Fibroblast of pulmonary artery (primary cell): ENCODE data around the gene EYS.

ENCODE experiments used
- DNase-seq: peaks from one replicate; pipeline ENCODE4 v3.0.0-alpha.2; 2010; ENCODE audit warnings: low read depth
- H3K4me3 ChIP-seq: replicated peaks from 2 replicates; pipeline ENCODE4 v1.5.1; 2011; ENCODE audit warnings: low read depth, mild to moderate bottlenecking, control low read depth, low read length, moderate library complexity
- TF ChIP-seq, protein P1 (sequence below): IDR thresholded peaks from 2 replicates; pipeline ENCODE4 v1.5.1; 2011; ENCODE audit warnings: mild to moderate bottlenecking, control low read depth, low read length, inconsistent platforms; ENCODE audit errors: missing control alignments

EYS gene

DNA sequence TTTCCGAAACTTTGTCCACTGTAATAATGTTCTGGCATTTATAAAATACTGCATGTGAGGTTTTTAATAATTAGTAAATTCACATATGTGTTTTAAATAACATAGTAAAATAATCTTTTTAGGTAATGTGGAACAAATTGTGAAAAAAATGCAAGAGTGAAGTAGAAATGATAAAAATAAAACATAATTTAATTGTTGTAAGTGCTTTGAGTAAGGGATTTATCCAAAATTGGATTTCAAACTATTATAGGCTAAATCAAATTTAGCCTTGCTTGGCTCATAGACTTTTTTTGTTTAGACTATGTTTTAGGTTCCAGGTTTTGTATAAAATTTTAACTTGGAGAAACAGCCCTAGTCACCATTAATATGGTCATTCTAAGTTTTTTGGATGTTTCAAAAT lies 1041.9 kb downstream of the EYS start:
- TF ChIP-seq, protein P1, sequence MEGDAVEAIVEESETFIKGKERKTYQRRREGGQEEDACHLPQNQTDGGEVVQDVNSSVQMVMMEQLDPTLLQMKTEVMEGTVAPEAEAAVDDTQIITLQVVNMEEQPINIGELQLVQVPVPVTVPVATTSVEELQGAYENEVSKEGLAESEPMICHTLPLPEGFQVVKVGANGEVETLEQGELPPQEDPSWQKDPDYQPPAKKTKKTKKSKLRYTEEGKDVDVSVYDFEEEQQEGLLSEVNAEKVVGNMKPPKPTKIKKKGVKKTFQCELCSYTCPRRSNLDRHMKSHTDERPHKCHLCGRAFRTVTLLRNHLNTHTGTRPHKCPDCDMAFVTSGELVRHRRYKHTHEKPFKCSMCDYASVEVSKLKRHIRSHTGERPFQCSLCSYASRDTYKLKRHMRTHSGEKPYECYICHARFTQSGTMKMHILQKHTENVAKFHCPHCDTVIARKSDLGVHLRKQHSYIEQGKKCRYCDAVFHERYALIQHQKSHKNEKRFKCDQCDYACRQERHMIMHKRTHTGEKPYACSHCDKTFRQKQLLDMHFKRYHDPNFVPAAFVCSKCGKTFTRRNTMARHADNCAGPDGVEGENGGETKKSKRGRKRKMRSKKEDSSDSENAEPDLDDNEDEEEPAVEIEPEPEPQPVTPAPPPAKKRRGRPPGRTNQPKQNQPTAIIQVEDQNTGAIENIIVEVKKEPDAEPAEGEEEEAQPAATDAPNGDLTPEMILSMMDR, result no peak
- no peak overlapping the region for H3K4me3 ChIP-seq
- no peak for DNase-seq

DNA sequence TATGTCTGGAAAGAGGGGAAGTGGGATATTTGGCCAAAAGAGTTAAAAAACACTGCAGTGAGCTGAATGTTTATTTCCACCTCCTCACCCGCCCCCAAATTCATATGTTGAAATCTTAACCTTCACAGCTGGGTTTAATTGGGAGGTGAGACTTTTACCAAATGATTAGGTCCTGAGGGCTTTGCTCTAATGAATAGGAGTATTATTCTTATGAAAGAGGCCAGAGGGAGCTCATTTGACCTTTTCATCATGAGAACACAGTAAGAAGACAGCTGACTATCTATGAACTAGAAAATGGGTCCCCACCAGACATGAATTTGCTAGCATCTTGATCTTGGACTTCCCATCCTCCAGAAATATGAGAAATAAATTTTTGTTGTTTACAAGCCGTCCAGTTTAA lies 1042.5 kb downstream of the EYS start:
- H3K4me3 ChIP-seq, result no peak overlapping the region
- DNase-seq, result no peak
- TF ChIP-seq, protein P1, result no peak

DNA sequence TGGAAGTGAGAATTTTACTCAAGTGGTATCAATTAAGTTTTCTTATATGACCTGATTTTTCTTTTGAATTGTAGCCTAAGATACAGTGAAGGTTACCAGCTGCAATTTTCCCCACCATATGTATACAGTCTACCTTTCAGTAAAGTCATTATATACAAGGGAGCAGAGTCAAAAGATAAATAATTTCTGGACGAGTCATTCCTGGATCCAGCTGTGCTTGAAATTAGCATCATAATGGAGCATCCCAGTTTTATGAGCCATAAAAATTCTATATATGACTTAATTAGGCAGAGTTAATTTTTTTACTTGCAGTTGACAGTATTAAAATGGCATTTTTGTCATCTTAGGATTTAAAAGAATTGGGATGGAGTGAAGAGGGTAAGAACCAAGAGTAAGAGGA lies 1063.0 kb downstream of the EYS start:
- DNase-seq, result no peak
- TF ChIP-seq, protein P1, result no peak

DNA sequence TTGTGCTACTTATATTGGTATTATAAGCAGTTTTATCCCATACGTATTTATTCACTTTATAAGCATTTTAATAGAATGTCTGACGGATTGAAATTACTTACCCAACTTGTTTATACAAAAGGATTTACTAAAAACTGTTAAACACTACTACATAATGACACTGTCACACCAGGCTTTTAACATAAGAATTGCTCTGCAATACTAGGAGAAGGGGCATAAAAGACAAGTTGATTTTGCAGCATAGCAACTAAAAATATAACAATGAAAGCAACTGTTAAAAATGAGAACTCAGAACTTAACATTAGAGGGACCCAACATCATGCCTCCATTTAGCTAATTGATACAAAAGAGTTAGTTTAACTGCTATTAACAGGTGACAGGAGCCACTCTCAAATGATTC lies 1076.1 kb downstream of the EYS start:
- DNase-seq, result no peak
- TF ChIP-seq, protein P1, result no peak
- H3K4me3 ChIP-seq, result no peak overlapping the region

More for the DNA sequence above, 1063.0 kb downstream of the EYS start:
- H3K4me3 ChIP-seq, result no peak overlapping the region

DNA sequence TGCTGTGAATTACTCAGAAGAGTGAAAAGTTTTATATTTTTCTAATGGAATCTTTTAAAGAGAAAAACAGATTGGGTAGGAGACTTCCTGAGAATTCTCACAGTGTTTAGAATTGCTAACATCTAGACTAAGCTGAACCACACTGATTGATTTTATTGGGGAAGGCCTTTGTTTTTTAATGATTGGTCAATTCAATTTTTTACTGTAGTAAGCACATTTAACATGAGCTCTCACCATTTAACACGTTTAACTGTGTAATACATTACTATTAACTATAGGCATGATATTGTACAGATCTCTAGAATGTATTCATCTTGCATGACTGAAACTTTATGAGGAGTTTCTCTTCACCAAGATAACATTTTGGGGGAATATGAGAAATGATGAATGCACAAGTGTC lies 1084.1 kb downstream of the EYS start:
- TF ChIP-seq, protein P1, result no peak
- DNase-seq, result no peak
- no peak overlapping the region for H3K4me3 ChIP-seq

DNA sequence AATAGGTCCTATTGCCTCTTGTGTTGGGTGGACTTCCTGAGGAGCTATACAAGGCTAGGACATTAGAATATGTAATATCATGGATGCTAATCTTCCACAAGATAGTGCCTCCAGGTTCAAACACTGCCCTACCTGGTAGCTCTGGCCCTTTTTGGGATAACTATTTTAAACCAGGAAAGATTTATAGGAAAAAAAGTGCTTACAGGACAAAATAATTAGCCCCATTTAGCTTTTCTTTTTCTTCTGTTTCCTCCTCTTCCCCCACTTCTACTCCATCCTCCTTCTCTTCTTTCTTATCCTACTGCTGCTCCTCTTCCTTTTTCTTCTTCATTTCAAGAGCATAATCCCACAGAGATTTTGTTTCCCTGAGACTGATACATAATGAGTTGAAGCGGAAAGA lies 1104.0 kb downstream of the EYS start:
- no peak for DNase-seq
- TF ChIP-seq, protein P1, result no peak
- no peak overlapping the region for H3K4me3 ChIP-seq

DNA sequence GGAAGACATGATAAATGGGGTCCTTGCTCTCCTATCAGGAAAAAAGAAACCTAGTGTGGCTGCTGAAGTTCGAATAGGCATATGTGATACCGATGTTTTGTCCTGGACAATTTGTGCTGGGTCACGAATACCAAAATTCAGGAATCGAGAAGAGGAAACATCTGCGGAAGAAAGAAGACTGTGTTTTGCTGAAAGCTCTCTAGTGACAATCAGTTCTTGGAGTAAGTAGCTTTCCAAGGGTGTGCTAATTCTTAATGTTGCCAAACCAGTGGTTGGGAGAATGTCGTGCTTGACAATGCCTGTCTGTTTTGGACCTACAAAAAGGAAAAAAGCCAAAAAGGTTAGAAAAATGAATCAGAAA lies 1115.4 kb downstream of the EYS start:
- H3K4me3 ChIP-seq, result no peak overlapping the region
- DNase-seq, result peak; percentile 2
- TF ChIP-seq, protein P1, result no peak
